ENCODE measurements around the gene HIVEP1. TPM values are rescaled to one million over a fixed set of nuclear protein-coding genes. Genes with fewer than 3 reads are reported as not detected.
"Not testable (repeated sequence)": the region's sequence is repeated elsewhere in the genome, so short reads cannot be mapped to it uniquely, and the experiment has no call there.

HIVEP1 gene
- total RNA-seq, 1 donor from 2014 or later, result 25.7 TPM

- no peaks in the 10 kb centered on the region for H3K27me3 ChIP-seq
- no peak for ATAC-seq
- TF ChIP-seq, protein P1, sequence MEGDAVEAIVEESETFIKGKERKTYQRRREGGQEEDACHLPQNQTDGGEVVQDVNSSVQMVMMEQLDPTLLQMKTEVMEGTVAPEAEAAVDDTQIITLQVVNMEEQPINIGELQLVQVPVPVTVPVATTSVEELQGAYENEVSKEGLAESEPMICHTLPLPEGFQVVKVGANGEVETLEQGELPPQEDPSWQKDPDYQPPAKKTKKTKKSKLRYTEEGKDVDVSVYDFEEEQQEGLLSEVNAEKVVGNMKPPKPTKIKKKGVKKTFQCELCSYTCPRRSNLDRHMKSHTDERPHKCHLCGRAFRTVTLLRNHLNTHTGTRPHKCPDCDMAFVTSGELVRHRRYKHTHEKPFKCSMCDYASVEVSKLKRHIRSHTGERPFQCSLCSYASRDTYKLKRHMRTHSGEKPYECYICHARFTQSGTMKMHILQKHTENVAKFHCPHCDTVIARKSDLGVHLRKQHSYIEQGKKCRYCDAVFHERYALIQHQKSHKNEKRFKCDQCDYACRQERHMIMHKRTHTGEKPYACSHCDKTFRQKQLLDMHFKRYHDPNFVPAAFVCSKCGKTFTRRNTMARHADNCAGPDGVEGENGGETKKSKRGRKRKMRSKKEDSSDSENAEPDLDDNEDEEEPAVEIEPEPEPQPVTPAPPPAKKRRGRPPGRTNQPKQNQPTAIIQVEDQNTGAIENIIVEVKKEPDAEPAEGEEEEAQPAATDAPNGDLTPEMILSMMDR (IDR thresholded peaks at IDR 0.05), result no peak
- no peak overlapping the region for H3K4me3 ChIP-seq
- intact Hi-C loops (cut with DNase I), result no loop called here
- no peak overlapping the region for H3K27ac ChIP-seq
- H3K4me1 ChIP-seq, result no peaks in the 10 kb centered on the region
- H3K36me3 ChIP-seq, result no peaks in the 10 kb centered on the region
- no peaks in the 10 kb centered on the region for H3K9me3 ChIP-seq
- no peak for DNase-seq
These were observed 161.5 kb downstream of the HIVEP1 start for GRCh38 chr6:12173661-12174060.

DNA sequence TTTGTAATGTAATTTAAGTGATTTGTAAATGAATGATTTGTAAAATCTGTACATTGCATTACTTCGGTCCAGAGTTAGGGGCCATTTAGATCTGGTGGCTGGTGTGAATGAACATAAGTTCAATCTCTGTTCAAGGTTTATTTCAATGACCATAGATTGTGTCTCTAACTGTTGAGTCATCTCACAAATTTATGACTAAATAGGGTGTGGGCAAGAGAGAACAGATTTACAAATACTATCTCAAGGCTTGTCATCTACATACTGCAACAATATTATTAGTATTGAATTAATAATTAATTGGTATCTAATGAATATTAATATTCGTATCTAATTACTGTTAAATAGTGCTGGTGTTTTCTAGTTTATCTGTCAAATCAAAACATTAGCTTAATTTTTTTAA is 162.8 kb downstream of the HIVEP1 start:
- Histone ChIP-seq H3K27ac (no peak overlapping the region), H3K4me3 (no peak overlapping the region), H3K9me3 (no peaks in the 10 kb centered on the region), H3K27me3 (no peaks in the 10 kb centered on the region), H3K36me3 (no peaks in the 10 kb centered on the region), H3K4me1 (no peaks in the 10 kb centered on the region)
- TF ChIP-seq, protein P1 (IDR thresholded peaks at IDR 0.05), result no peak
- ATAC-seq (no peak), DNase-seq (no peak)
- intact Hi-C loops (cut with DNase I), result no loop called here

- Histone ChIP-seq H3K27me3 (no peaks in the 10 kb centered on the region), H3K27ac (no peak overlapping the region), H3K36me3 (no peaks in the 10 kb centered on the region), H3K4me1 (no peaks in the 10 kb centered on the region), H3K9me3 (no peaks in the 10 kb centered on the region), H3K4me3 (no peak overlapping the region)
- ATAC-seq (no peak), DNase-seq (no peak)
- TF ChIP-seq, protein P1 (IDR thresholded peaks at IDR 0.05), result no peak
- intact Hi-C loops (cut with DNase I), result no loop called here
These were observed 163.5 kb downstream of the HIVEP1 start for GRCh38 chr6:12175626-12176025.

DNA sequence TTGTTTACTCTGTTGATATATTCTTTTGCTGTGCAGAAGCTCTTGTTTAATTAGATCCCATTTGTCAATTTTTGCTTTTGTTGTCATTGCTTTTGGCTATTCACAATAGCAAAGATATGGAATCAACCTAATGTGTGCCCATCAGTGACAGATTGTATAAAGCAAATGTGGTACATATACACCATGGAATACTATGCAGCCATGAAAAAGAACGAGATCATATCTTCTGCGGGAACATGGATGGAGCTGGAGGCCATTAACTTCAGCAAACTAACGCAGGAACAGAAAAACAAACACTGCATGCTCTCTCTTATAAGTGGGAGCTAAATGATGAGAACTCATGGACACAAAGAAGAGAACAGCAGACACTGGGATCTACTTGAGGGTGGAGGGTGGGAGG is 164.7 kb downstream of the HIVEP1 start:
- H3K36me3 ChIP-seq; DNase-seq; intact Hi-C loops (cut with DNase I); H3K27ac ChIP-seq; ATAC-seq; H3K9me3 ChIP-seq; H3K27me3 ChIP-seq; H3K4me3 ChIP-seq; H3K4me1 ChIP-seq: not testable (repeated sequence)

DNA sequence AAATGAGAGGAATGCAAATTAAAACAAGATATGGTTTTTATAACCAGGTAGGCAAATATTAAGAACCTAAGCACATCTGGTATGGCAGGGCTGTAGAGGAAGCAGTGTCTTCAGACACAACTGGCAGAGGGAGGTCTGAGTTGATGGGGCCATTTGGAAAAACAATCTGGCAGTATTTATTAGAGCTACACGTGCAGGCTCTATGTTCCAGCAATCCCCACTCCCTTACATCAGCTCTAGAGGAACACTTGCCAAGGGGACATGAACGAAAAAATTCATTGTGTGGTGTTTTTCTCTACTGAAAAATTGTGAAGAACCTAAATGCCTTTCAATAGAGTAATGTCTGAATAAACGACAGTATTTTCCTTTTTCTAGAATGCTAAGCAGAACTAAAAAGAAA is 166.4 kb downstream of the HIVEP1 start:
- Histone ChIP-seq H3K27ac (no peak overlapping the region), H3K4me1 (no peaks in the 10 kb centered on the region), H3K36me3 (no peaks in the 10 kb centered on the region), H3K27me3 (no peaks in the 10 kb centered on the region), H3K4me3 (no peak overlapping the region), H3K9me3 (no peaks in the 10 kb centered on the region)
- no peak for ATAC-seq
- TF ChIP-seq, protein P1 (IDR thresholded peaks at IDR 0.05), result no peak
- no peak for DNase-seq
- intact Hi-C loops (cut with DNase I), result no loop called here

DNA sequence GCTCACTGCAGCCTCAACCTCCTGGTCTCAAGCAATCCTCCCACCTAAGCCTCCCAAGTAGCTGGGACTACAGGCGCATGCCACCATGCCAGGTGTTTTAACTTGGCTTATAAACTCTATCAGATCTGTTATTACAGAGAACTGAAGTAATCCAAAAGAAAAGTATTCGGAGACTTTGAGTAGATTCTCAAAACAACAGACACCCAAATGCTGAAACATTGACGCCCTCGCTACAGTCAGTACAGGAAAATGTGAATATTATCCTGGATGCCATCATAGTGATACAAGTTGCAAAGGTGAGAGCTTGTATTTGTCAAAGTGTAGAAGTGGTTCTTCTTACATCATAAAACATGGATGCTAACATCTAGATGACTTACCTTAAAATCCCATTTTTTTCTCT is 169.4 kb downstream of the HIVEP1 start:
- intact Hi-C loops (cut with DNase I), result no loop called here
- Histone ChIP-seq H3K27me3 (no peaks in the 10 kb centered on the region), H3K9me3 (no peaks in the 10 kb centered on the region), H3K4me1 (no peaks in the 10 kb centered on the region), H3K4me3 (no peak overlapping the region), H3K36me3 (no peaks in the 10 kb centered on the region), H3K27ac (no peak overlapping the region)
- ATAC-seq, result no peak
- TF ChIP-seq, protein P1 (IDR thresholded peaks at IDR 0.05), result no peak
- DNase-seq, result no peak

Measured in upper lobe of right lung (tissue), 1 donor.